GM18526 (cell line): ENCODE results near the gene GLI3.

Experiments used
- POLR2A ChIP-seq: IDR thresholded peaks from 3 replicates; pipeline ENCODE4 v1.6.1; 2011; ENCODE audit not compliant: insufficient read length; ENCODE audit errors: extremely low read depth

Gene GLI3

DNA sequence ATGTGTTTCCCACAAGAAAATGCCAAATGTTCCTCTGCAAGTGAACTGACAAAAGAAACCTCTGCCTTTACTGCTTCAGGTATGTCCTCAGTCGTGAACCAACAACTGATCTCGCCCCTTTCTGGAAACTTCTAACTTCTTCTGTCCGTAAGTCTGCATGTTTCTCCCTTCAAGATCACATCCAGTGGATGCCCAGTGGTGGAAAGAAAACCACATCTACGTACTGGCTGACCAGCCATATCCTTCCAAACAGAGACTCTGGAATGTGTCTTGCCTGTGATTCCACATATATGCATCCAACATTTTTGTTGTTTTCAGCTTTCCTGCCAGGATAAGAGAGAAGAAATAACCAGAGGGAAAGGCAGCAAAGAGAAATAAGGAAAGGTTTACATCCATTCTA, 152.7 kb downstream of the GLI3 start:
- TF ChIP-seq POLR2A = no peak

GRCh38 chr7:42083284-42083683, 153.7 kb downstream of the GLI3 start:
- no peak for TF ChIP-seq POLR2A

DNA sequence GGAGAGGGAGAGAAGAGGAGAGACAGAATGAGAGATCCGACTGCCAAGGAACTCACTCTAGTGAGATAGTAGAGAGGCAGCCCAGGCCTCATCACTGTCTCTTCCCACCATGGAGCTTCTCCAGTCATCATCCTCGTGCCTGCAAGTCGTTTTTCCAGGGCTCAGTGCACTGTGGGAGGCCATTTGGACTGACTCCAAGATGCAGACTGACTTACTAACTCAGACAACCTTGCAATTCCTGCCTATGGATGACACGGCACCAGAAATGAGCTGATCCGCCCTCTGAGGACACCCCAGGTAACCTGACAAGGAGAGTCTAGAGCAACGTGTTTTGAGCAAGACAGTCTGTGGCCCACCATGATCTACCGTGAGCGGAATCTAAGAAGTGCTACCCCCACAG, 154.9 kb downstream of the GLI3 start:
- TF ChIP-seq POLR2A = no peak

DNA sequence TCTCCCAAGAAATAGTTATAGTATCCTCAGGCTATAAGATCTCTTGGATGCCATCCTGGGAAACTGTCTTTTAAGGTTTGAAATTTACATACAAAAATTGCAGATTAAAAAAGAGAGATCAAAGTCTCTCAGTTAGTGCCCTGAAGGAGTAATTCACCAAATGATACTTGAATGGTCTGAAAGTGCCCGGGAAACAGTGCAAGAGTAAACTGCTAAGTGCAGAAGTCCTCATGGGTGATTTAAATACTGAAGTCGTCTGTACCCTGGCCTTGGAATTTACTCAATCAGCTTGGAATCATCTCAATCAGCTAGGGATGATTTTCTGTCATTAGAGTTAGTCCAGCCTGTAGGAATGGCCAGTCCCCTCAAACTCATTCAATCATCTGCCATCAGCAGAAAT, 155.3 kb downstream of the GLI3 start:
- TF ChIP-seq POLR2A = no peak

DNA sequence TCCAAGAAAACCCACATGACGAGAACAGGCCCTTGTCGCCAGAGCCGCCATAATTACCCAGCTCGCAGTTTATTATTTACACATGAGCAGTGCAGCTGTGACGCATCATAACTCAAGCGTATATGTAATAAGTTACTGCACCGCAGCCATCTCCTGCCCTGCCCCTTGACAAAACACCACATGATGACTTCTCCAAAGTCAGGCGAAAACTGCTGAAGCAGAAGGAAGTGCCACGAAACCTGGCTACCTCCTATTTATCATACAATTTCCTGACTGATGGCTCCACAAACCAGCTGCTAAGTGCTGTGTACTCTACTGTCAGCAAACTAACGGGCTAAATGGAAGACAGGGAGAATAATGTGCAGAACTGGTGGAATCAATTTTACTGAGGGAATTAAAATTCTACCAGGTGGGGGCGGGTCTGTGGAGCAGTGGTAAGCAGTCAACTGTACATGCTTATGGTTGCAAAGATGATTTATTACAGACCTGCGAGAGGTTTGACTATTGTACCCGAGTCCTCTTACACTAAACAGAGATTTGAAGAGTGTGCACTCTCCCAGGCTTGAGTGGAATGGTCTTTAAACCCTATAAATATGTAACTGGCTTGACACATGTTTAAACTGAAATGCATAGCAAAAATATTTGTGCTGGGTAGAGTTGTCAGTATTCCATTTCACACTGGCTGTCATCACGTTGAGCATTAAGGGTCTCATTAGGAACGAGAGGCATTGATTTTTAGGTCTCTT, 156.0 kb downstream of the GLI3 start:
- no peak for TF ChIP-seq POLR2A

DNA sequence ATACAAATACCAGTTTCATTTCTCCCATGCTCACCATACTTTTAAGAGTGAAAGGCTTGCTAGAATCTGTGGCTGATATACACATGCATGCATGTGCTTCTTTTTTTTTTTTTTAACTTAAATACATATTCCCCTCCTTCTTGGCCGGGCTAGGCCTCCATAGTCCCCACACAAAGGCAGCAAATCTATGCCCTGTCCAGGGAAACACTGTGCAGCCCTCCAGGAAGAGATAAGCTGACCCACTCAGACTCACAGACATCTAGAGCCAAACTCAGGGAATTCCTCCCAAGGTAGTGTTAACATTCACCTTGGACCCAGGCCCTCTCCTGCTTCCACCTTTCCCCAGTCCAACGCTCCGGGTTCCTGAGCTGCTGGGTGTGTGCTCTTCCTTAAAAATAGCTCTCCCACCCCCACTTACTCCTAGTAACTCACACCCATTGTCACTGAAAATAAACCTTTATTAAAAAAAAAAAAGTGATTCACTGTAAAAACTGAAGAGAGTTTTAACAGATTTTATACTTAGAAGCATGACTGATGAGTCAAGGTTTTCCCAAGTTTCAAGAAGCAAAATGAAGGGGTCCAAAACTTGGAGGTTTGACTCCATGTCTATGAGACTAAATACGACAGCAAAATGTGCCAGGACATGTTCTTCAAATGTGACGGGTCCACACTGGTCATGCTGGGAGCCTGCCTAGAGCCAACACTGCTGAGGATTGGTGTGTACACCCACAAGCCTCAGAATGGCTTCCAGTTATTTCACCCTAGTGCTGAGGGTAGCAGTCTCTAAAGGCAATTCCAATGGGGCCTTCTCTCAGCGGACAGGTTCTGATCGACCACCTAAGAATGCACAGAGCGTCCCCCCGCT, 159.5 kb downstream of the GLI3 start:
- TF ChIP-seq POLR2A = no peak

- no peak for TF ChIP-seq POLR2A
Observed at GRCh38 chr7:42076870-42077269, 160.1 kb downstream of the GLI3 start.

- no peak for TF ChIP-seq POLR2A
Observed at GRCh38 chr7:42075418-42075817, 161.6 kb downstream of the GLI3 start.

GRCh38 chr7:42074076-42074475, 162.9 kb downstream of the GLI3 start:
- no peak for TF ChIP-seq POLR2A

- TF ChIP-seq POLR2A = no peak
Observed at GRCh38 chr7:42071372-42072261, 165.4 kb downstream of the GLI3 start.

DNA sequence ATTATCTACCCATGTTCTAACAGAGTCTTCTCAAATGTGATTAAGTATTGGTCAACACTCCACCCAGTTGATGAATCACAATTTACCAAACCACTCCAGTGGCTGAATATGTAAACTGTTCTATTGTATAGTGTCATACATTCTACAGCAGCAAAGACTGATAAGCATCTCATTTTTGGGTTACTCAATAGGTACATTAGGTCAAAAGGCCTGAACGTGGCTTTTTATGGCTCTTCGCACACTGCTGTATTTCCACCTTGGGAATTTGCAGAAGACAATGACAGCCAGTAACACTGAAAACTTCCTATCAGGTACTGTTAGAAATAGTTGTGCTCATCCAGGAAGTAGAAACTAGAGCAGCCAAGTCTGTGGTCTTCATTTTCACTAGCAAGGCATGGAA, 166.9 kb downstream of the GLI3 start:
- TF ChIP-seq POLR2A = no peak

DNA sequence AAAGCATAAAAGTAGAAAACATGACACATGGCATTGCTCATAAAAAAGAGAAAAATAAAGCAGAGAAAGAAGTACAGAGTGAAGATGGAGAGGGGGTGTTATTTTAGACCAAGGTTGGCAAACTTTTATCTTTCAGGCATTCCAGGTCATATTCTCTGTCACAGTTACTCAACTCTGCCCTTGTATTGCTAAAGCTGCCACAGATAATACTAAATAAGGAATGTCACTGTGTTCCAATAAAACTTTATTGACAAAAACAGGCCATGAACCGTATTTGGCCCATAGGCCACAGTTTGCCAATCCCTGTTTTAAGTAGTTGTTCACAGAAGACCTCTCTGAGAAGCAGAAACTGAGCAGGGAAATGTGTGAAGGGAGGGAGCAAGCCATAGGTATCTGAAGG, 167.4 kb downstream of the GLI3 start:
- no peak for TF ChIP-seq POLR2A

DNA sequence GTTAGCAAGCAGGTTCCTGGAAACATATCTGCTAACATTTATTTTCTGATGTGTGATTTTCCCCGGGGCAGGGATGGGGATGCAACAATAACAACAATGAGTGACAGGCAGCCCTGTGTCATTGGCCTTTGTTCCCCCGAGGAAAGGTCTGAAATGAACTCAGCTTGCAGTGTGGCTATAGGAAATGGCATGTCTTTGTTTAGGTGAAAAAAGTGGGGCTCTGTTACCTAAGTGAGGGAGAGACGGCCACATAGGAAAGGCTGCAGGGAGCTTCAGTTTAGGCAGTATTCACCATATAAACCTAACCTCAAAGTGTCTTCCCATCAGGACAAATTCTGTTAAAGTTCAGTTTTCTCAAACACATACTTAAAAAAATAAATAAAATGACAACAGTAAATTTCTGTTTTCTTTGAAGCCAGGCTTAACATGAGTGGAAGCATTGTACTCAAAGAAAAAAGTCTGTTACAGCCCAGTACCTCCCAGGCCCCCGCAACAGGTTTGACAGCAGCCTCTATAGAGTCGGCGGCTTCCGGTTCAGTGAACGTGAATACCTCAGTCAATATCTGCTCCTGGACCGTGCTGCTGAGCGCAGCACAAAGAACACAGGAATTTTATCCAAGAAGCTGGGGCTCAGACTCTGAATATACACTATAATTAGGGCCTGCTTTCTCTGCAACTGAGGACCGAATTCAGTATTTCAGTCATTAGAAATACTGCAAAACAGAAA, 168.3 kb downstream of the GLI3 start:
- TF ChIP-seq POLR2A = no peak

DNA sequence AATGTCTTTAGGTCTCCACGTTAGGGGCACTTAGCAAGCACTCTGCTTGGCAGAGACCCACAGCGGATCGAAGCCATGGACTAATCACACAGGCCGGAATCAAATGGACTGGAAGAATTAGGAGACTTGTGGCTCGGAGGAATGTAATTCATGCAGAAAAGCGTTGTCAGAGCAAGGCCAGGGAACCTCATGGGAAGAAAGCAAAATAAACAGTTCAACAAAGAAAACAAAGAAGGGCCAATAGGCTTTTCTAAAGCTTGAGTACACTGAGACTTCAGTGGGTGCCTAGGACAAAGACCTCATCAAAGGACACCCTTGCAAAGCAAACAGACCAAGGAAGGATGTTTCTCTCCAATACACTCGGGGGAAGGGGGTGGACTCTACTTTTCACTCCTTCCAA, 171.1 kb downstream of the GLI3 start:
- no peak for TF ChIP-seq POLR2A

DNA sequence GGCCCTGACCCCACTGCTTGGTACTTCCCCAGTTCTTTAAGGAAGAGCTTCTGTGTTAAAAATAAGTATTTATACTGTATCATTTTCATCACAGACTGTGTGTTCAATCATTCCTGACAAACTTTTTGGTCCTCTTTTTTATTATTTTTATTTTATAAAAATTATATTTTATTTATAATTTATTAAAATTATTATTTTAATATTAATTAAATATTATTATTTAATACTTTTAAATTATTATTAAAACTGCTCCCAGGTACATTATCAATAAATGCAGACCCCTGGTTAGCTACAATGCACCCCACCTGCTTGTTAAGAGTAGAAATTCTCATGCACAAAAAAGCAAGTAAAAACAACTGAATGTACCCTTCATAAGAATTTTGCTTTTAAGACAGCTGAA, 172.0 kb downstream of the GLI3 start:
- no peak for TF ChIP-seq POLR2A
